A673 (cell line): ENCODE results near the gene LEMD1. TPM values are rescaled to one million over a fixed set of nuclear protein-coding genes. Genes with fewer than 3 reads are reported as not detected.
A peak's percentile ranks its signal among the peaks of the same experiment; 100 is the strongest.

Source experiments
- BruUV-seq: library from RNA; stranded (reverse); fragments of 400-500 nt; replicated peaks from 2 replicates; lab custom pipeline; 2021; lab: Mats Ljungman, UMichigan
- CTCF ChIA-PET: fragments of 300-600 bp; sonication (Branson Sonifier 250); formaldehyde crosslinking; loops from one replicate; lab custom pipeline; 2022; ENCODE audit warnings: antibody characterized with exemption; lab: Charles Lee
- POLR2A ChIA-PET: fragments of 300-600 bp; sonication (Branson Sonifier 250); formaldehyde crosslinking; loops from one replicate; lab custom pipeline; 2022; ENCODE audit warnings: antibody characterized with exemption; ENCODE audit not compliant: low non-redundant PET; lab: Charles Lee
- DNase-seq: peaks from one replicate; pipeline ENCODE4 v3.0.0-alpha.2; 2015; ENCODE audit warnings: low spot score
- H3K27ac ChIP-seq: fragments of 200-600 bp; sonication (generic); 2 replicates; pipeline ENCODE4 v1.5.1; 2016; ENCODE audit warnings: mixed run types, low read depth, mild to moderate bottlenecking, mixed read lengths, antibody characterized with exemption, low read length; ENCODE audit not compliant: poor library complexity, severe bottlenecking
- H3K27me3 ChIP-seq: fragments of 200-600 bp; sonication (generic); replicated peaks from 2 replicates; pipeline ENCODE4 v1.6.1; 2017; ENCODE audit warnings: mixed run types, low read depth, mild to moderate bottlenecking, mixed read lengths, antibody characterized with exemption, low read length; ENCODE audit not compliant: insufficient read depth, poor library complexity
- H3K36me3 ChIP-seq: fragments of 200-600 bp; sonication (generic); 2 replicates; pipeline ENCODE4 v1.6.1; 2016; ENCODE audit warnings: mixed run types, mild to moderate bottlenecking, mixed read lengths, antibody characterized with exemption, low read length; ENCODE audit not compliant: insufficient read depth, poor library complexity, severe bottlenecking
- H3K4me1 ChIP-seq: fragments of 200-600 bp; sonication (generic); 2 replicates; pipeline ENCODE4 v1.6.1; 2017; ENCODE audit warnings: mixed run types, mild to moderate bottlenecking, mixed read lengths, antibody characterized with exemption, low read length; ENCODE audit not compliant: insufficient read depth, poor library complexity, severe bottlenecking
- H3K4me3 ChIP-seq: fragments of 200-600 bp; sonication (generic); 2 replicates; pipeline ENCODE4 v1.5.1; 2016; ENCODE audit warnings: low read depth, mixed run types, mild to moderate bottlenecking, mixed read lengths, low read length; ENCODE audit not compliant: poor library complexity, severe bottlenecking
- H3K9me3 ChIP-seq: fragments of 200-600 bp; sonication (generic); 2 replicates; pipeline ENCODE4 v1.6.1; 2016; ENCODE audit warnings: mixed run types, low read depth, mild to moderate bottlenecking, mixed read lengths, antibody characterized with exemption, low read length; ENCODE audit not compliant: poor library complexity, severe bottlenecking
- EZH2 ChIP-seq: fragments of 200-600 bp; sonication (generic); IDR thresholded peaks from 2 replicates; pipeline ENCODE4 v1.6.1; 2017; ENCODE audit warnings: borderline replicate concordance, low read depth, mild to moderate bottlenecking, mixed read lengths, antibody characterized with exemption, low read length; ENCODE audit not compliant: poor library complexity, severe bottlenecking
- intact Hi-C: fragments of 100-400 bp; cut with micrococcal nuclease; formaldehyde crosslinking; loops from one replicate; pipeline ENCODE4 v1.10.0; 2022; ENCODE audit not compliant: unreplicated experiment
- total RNA-seq: library from RNA; stranded (reverse); gene quantifications from 2 replicates; pipeline ENCODE4 v1.2.3, GENCODE V29; 2021
- TF ChIP-seq, protein P1 (sequence below): fragments of 300-800, 200-600 bp; sonication (generic); conservative IDR thresholded peaks from 2 replicates; pipeline ENCODE4 v1.5.1; 2017; ENCODE audit warnings: low read depth, mild to moderate bottlenecking, antibody characterized with exemption, low read length, moderate library complexity, mixed read lengths

Gene LEMD1
- total RNA-seq, 1 experiment from 2014 or later, result 1.5 TPM

- DNase-seq, result no peak
- no peaks in the 10 kb centered on the region for H3K27me3 ChIP-seq
- H3K9me3 ChIP-seq, result no peaks in the 10 kb centered on the region
- no TSS peak for BruUV-seq
- POLR2A ChIA-PET, result no interaction called here
- no peaks in the 10 kb centered on the region for H3K36me3 ChIP-seq
- CTCF ChIA-PET, result interaction anchor here (0.9 kb wide), 1 partner anchor 9 kb away, joined by 4 read pairs; no protein-coding TSS in a partner anchor
- intact Hi-C loops, result no loop called here
- no peak overlapping the region for H3K4me3 ChIP-seq
- H3K4me1 ChIP-seq, result peaks cover 82% of the 10 kb centered on the region
- no peak for TF ChIP-seq EZH2
- TF ChIP-seq, protein P1, sequence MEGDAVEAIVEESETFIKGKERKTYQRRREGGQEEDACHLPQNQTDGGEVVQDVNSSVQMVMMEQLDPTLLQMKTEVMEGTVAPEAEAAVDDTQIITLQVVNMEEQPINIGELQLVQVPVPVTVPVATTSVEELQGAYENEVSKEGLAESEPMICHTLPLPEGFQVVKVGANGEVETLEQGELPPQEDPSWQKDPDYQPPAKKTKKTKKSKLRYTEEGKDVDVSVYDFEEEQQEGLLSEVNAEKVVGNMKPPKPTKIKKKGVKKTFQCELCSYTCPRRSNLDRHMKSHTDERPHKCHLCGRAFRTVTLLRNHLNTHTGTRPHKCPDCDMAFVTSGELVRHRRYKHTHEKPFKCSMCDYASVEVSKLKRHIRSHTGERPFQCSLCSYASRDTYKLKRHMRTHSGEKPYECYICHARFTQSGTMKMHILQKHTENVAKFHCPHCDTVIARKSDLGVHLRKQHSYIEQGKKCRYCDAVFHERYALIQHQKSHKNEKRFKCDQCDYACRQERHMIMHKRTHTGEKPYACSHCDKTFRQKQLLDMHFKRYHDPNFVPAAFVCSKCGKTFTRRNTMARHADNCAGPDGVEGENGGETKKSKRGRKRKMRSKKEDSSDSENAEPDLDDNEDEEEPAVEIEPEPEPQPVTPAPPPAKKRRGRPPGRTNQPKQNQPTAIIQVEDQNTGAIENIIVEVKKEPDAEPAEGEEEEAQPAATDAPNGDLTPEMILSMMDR, result no peak
- peak overlapping the region; percentile 67 for H3K27ac ChIP-seq
Measured at GRCh38 chr1:205447457-205448341, 25.8 kb upstream of the LEMD1 start.

GRCh38 chr1:205446828-205447227 is 25.0 kb upstream of the LEMD1 start:
- Histone ChIP-seq H3K27me3 (no peaks in the 10 kb centered on the region), H3K4me3 (no peak overlapping the region), H3K9me3 (no peaks in the 10 kb centered on the region), H3K36me3 (no peaks in the 10 kb centered on the region), H3K27ac (peak overlapping the region; percentile 94), H3K4me1 (peaks cover 87% of the 10 kb centered on the region)
- ChIA-PET POLR2A (no interaction called here), CTCF (interaction anchor here (0.9 kb wide), 1 partner anchor 8 kb away, joined by 4 read pairs; no protein-coding TSS in a partner anchor)
- intact Hi-C loops, result no loop called here
- no peak for DNase-seq
- TF ChIP-seq EZH2, result no peak
- TF ChIP-seq, protein P1, result no peak
- no TSS peak for BruUV-seq

DNA sequence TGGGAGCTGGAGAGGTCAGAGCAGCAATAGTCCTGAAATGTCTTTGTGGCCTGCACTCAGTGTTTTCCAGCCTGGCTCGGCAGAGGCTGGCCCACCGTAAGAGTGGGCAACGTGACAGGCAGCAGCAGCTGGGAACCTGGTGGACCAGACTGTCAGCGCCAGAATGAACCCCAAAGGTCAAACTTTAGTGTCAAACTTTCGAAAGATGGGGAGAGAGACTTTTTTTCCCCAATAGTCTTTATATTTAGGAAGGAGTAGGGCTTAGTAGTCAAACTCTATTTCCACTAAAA is 23.7 kb upstream of the LEMD1 start:
- ChIA-PET CTCF (interaction anchor here (0.5 kb wide), 1 partner anchor 212 kb away, joined by 6 read pairs; no protein-coding TSS in a partner anchor), POLR2A (no interaction called here)
- Histone ChIP-seq H3K9me3 (no peaks in the 10 kb centered on the region), H3K27me3 (no peaks in the 10 kb centered on the region), H3K4me3 (peak overlapping the region; percentile 30), H3K36me3 (no peaks in the 10 kb centered on the region), H3K27ac (peak overlapping the region; percentile 94), H3K4me1 (peaks cover 92% of the 10 kb centered on the region)
- no TSS peak for BruUV-seq
- intact Hi-C loops, result no loop called here
- TF ChIP-seq, protein P1, result no peak
- no peak for TF ChIP-seq EZH2
- DNase-seq, result no peak
